Measurements from ENCODE around the gene MIB1. TPM values are rescaled to one million over a fixed set of nuclear protein-coding genes. Genes with fewer than 3 reads are reported as not detected.

The MIB1 gene
- total RNA-seq, 1 donor from 2014 or later = 228 TPM

DNA sequence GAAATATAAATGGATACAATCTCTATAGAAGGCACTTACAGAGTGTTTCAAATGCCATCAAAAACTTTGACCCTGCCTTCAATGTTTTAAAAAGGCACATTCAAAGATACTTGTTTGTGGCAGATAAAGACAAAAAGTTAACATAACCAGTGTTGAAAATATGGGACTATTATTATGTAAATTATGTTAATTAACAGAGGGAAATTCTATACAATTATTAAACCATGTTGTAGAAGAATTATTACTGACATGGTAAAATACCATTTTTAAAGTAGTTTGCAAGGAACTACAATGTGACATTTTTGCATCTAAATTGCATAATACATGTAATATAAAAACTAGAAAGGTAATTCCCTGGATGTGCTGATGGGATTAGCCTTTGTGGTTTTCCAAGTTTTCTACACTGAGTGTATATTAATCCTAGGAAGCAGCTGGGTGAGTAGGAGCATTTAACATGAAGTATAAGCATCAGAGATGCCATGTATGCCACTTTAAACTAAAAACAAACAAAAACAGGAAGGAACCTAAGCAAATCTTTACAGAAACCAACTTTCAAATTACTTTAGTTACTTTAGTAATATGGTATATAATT, 21.7 kb downstream of the MIB1 start:
- peaks cover 5% of the 10 kb centered on the region for H3K36me3 Mint-ChIP-seq (ENCODE audit: unreplicated experiment)
- peaks cover 15% of the 10 kb centered on the region for H3K27me3 Mint-ChIP-seq (ENCODE audit: unreplicated experiment)
- peak overlapping the region; percentile 81 for H3K27ac Mint-ChIP-seq (ENCODE audit: unreplicated experiment)
- H3K4me3 Mint-ChIP-seq (ENCODE audit: unreplicated experiment) = peak overlapping the region; percentile 84
- no peak for DNase-seq
- TF ChIP-seq CTCF (IDR thresholded peaks at IDR 0.05; ENCODE audit: partially characterized antibody, unreplicated experiment) = no peak
- peaks cover 56% of the 10 kb centered on the region for H3K4me1 Mint-ChIP-seq (ENCODE audit: low read depth, unreplicated experiment)
- peaks cover 11% of the 10 kb centered on the region for H3K9me3 Mint-ChIP-seq (ENCODE audit: unreplicated experiment)

DNA sequence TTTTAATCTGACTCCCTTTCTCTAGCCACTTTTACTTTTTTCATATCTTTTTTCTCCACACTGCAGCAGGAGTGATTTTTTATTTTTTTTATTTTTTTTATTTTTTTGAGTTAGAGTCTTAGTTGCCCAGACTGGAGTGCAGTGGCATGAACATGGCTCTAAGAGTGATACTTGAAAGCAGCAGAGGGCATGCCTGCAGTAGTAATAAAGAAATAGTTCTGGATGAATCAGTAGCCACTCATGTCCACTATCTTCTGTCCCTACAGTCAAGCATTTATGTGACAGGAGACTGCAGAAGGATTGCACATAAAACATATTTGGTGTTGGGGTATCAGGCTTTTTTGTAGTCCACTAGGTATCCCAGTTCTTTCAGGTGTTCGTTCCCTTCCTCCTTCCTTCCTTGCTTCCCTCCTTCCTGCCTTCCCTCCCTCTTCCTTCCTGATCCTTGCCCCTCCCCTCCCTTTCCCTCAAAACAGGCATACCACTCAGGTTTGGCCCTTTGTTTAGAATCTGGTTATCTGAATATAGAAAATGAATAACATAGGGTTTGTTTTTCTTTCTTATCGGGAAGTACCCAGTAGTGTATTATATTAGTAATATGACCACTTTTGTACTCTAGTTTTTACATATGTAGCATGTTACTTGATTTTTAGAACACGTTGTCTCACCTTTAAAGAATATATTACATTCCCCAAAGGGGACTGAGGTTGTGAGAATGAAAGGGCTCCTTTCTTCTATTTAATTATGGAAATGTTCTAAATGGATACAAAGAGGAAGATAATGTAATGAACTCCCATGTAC, 23.5 kb downstream of the MIB1 start:
- H3K9me3 Mint-ChIP-seq (ENCODE audit: unreplicated experiment) = peaks cover 11% of the 10 kb centered on the region
- H3K27me3 Mint-ChIP-seq (ENCODE audit: unreplicated experiment) = peaks cover 12% of the 10 kb centered on the region
- H3K4me3 Mint-ChIP-seq (ENCODE audit: unreplicated experiment) = peak overlapping the region; percentile 71
- DNase-seq = no peak
- no peak for TF ChIP-seq CTCF (IDR thresholded peaks at IDR 0.05; ENCODE audit: partially characterized antibody, unreplicated experiment)
- peaks cover 7% of the 10 kb centered on the region for H3K36me3 Mint-ChIP-seq (ENCODE audit: unreplicated experiment)
- H3K4me1 Mint-ChIP-seq (ENCODE audit: low read depth, unreplicated experiment) = peaks cover 54% of the 10 kb centered on the region
- H3K27ac Mint-ChIP-seq (ENCODE audit: unreplicated experiment) = peak overlapping the region; percentile 88

DNA sequence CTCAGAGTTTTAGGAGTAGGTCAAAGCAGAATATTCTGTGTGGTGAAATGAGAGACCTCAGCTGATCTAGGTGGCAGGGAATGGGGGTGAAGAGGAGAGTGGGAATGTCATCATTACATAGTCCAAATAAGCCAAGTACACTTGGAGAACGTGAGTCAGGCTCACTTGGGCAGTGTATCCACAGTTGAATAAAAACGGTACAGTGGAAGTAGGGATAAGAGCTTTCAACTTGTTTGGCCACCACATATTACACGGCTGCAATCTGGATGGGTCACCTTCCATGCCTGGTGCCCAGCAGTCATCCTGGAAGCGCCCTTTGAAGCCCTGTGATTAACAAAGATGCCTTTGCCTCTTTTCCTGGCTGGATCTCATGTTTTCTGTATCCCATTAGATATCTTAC, 28.6 kb downstream of the MIB1 start:
- no peak overlapping the region for H3K27ac Mint-ChIP-seq (ENCODE audit: unreplicated experiment)

DNA sequence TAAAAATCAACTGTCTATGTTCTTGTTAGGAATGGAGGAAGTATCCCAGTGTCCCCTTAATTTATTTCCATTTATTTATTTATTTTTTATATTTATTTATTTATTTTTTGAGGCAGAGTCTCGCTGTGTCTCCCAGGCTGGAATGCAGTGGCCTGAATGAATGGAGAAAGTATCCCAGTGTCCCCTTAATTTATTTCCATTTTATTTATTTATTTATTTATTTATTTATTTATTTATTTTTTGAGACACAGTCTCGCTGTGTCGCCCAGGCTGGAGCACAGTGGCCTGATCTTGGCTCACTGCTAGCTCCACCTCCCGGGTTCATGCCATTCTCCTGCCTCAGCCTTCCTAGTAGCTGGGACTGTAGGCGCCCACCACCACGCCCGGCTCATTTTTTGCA, 34.1 kb downstream of the MIB1 start:
- H3K36me3 Mint-ChIP-seq (ENCODE audit: unreplicated experiment) = no peaks in the 10 kb centered on the region
- DNase-seq = no peak
- no peak overlapping the region for H3K27ac Mint-ChIP-seq (ENCODE audit: unreplicated experiment)
- H3K27me3 Mint-ChIP-seq (ENCODE audit: unreplicated experiment) = no peaks in the 10 kb centered on the region
- no peaks in the 10 kb centered on the region for H3K9me3 Mint-ChIP-seq (ENCODE audit: unreplicated experiment)
- no peak for TF ChIP-seq CTCF (IDR thresholded peaks at IDR 0.05; ENCODE audit: partially characterized antibody, unreplicated experiment)
- no peak overlapping the region for H3K4me3 Mint-ChIP-seq (ENCODE audit: unreplicated experiment)
- H3K4me1 Mint-ChIP-seq (ENCODE audit: low read depth, unreplicated experiment) = no peaks in the 10 kb centered on the region

More for the DNA sequence above, 28.6 kb downstream of the MIB1 start:
- Mint-ChIP-seq H3K4me3 (ENCODE audit: unreplicated experiment) (no peak overlapping the region), H3K27me3 (ENCODE audit: unreplicated experiment) (peaks cover 4% of the 10 kb centered on the region), H3K9me3 (ENCODE audit: unreplicated experiment) (no peaks in the 10 kb centered on the region), H3K36me3 (ENCODE audit: unreplicated experiment) (peaks cover 13% of the 10 kb centered on the region), H3K4me1 (ENCODE audit: low read depth, unreplicated experiment) (peaks cover 21% of the 10 kb centered on the region)
- DNase-seq = no peak
- no peak for TF ChIP-seq CTCF (IDR thresholded peaks at IDR 0.05; ENCODE audit: partially characterized antibody, unreplicated experiment)

DNA sequence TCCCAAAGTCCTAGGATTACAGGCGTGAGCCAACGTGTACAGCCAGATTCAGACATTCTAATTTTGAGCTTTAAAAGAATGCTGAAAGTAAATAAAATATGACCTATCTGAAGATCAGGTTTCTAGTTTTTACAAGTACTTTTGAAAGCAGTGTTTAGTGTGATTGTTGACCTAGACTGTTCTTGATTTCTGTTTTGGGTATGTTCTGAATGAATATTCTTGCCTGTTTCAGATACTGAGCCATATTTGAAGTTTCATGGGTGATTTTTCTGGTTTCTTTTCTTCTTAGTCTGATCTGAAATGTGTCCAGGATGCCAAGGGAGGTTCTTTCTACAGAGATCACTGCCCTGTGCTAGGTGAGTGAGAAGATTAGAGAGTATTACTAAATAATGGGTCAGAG, 37.2 kb downstream of the MIB1 start:
- H3K27ac Mint-ChIP-seq (ENCODE audit: unreplicated experiment) = no peak overlapping the region
- H3K4me3 Mint-ChIP-seq (ENCODE audit: unreplicated experiment) = no peak overlapping the region
- H3K4me1 Mint-ChIP-seq (ENCODE audit: low read depth, unreplicated experiment) = peaks cover 3% of the 10 kb centered on the region
- no peaks in the 10 kb centered on the region for H3K9me3 Mint-ChIP-seq (ENCODE audit: unreplicated experiment)
- H3K27me3 Mint-ChIP-seq (ENCODE audit: unreplicated experiment) = no peaks in the 10 kb centered on the region
- TF ChIP-seq CTCF (IDR thresholded peaks at IDR 0.05; ENCODE audit: partially characterized antibody, unreplicated experiment) = no peak
- DNase-seq = no peak
- H3K36me3 Mint-ChIP-seq (ENCODE audit: unreplicated experiment) = no peaks in the 10 kb centered on the region
